ENCODE results near the gene ZNF316. TPM values are rescaled to one million over a fixed set of nuclear protein-coding genes. Genes with fewer than 3 reads are reported as not detected.

ZNF316 gene
- total RNA-seq, 2 donors from 2014 or later: 21.4 to 29.6 TPM

DNA sequence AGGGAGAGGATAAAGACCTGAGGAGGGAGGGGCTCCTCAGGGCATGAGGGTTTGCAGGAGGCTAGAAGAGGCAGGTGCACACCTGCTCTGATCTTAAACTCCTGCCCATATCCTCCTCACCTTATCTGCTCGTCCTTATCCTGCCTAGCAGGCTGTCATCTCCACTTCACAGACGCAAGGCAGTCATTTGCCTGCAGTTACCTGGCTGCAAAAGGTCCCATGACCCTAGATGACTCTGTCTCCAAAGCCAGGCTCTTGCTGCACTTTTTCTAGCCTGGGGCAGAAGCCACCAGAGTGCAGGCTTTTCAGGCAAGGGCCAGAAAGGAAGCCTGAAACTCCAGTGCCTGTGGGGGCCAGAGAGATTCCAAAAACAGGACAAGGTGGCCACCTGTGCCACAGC is 23.4 kb upstream of the ZNF316 start:
- Histone ChIP-seq H3K4me1 (ENCODE audit: control insufficient read depth, insufficient read depth, low read length) (peaks cover 7% of the 10 kb centered on the region), H3K36me3 (ENCODE audit: control insufficient read depth, insufficient read depth, low read length) (peaks cover 3% of the 10 kb centered on the region), H3K9me3 (ENCODE audit: control insufficient read depth, low read length) (no peaks in the 10 kb centered on the region), H3K9ac (ENCODE audit: extremely low read depth, low read length, poor library complexity, severe bottlenecking) (no peak overlapping the region), H3K4me3 (ENCODE audit: low read length) (no peak overlapping the region), H3K27ac (ENCODE audit: low read depth, low read length) (no peak overlapping the region), H3K27me3 (ENCODE audit: control insufficient read depth, insufficient read depth, low read length, poor library complexity, severe bottlenecking) (no peaks in the 10 kb centered on the region)
- Mint-ChIP-seq H3K27ac (peak overlapping the region; percentile 79), H3K4me3 (peak overlapping the region; percentile 16), H3K9me3 (no peaks in the 10 kb centered on the region), H3K27me3 (ENCODE audit: insufficient read depth) (peaks cover 4% of the 10 kb centered on the region), H3K36me3 (ENCODE audit: low read depth) (peaks cover 21% of the 10 kb centered on the region), H3K4me1 (peaks cover 15% of the 10 kb centered on the region)
- TF ChIP-seq, protein P1, sequence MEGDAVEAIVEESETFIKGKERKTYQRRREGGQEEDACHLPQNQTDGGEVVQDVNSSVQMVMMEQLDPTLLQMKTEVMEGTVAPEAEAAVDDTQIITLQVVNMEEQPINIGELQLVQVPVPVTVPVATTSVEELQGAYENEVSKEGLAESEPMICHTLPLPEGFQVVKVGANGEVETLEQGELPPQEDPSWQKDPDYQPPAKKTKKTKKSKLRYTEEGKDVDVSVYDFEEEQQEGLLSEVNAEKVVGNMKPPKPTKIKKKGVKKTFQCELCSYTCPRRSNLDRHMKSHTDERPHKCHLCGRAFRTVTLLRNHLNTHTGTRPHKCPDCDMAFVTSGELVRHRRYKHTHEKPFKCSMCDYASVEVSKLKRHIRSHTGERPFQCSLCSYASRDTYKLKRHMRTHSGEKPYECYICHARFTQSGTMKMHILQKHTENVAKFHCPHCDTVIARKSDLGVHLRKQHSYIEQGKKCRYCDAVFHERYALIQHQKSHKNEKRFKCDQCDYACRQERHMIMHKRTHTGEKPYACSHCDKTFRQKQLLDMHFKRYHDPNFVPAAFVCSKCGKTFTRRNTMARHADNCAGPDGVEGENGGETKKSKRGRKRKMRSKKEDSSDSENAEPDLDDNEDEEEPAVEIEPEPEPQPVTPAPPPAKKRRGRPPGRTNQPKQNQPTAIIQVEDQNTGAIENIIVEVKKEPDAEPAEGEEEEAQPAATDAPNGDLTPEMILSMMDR (conservative IDR thresholded peaks at IDR 0.05): no peak
- 52 to 84% methylated on average over 2 of the region's 2 CpGs for WGBS, 2 experiments (ENCODE audit: insufficient coverage in 1 of 2, insufficient read length in 1 of 2)
- DNase-seq: no peak

DNA sequence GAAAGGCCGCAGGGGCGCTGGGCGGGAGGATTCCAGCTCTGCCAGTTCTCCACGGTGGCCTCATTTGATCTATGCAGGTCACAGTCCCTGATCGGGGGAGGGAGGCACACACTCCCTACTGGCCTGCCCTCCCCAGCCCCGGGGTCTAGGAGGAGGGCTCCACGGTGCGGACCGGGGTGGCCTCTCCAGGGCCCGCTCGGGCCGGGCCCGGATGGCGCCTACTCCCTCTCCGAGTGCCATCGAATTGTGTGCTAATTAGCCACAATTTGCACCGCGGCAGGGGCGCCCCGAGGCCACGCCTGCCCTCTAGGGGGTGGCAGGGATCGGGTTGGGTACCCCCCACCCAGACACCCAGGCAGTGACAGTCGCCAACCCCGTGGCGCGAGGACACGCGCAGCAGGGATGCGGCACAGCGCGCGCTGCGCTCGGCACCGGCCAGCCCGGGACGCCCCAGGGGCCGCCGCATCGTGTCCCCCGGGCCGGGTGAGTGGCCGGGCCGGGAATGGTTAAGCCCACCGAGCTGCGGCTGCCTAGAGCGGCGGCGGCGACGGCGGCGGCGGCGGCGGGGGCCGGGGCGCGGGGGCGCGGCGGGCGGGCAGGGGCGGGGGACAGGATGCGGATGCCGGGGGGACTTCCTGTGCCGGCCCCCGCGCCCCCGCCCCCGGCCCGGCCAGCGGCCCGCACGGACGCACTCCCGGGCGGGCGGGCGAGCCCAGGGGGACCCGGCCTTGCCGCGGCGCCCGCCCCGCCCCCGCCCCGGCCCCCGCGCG is 22.0 kb upstream of the ZNF316 start, which contains the start of gene ZNF853:
Gene ZNF853 (plus strand): TSS at position 658 of the 770 bp plus-strand sequence. CDS start 565 bp downstream, outside the sequence.
- peak; percentile 85 for DNase-seq
- Histone ChIP-seq H3K4me1 (ENCODE audit: control insufficient read depth, insufficient read depth, low read length) (peaks cover 7% of the 10 kb centered on the region), H3K27me3 (ENCODE audit: control insufficient read depth, insufficient read depth, low read length, poor library complexity, severe bottlenecking) (no peaks in the 10 kb centered on the region), H3K9ac (ENCODE audit: extremely low read depth, low read length, poor library complexity, severe bottlenecking) (peak within 1 kb of the TSS; percentile 41), H3K27ac (ENCODE audit: low read depth, low read length) (no peak within 1 kb of the TSS), H3K4me3 (ENCODE audit: low read length) (peak within 1 kb of the TSS; percentile 80), H3K36me3 (ENCODE audit: control insufficient read depth, insufficient read depth, low read length) (peaks cover 9% of the 10 kb centered on the region), H3K9me3 (ENCODE audit: control insufficient read depth, low read length) (no peaks in the 10 kb centered on the region)
- Mint-ChIP-seq H3K4me1 (peaks cover 15% of the 10 kb centered on the region), H3K27me3 (ENCODE audit: insufficient read depth) (peaks cover 4% of the 10 kb centered on the region), H3K9me3 (no peaks in the 10 kb centered on the region), H3K4me3 (peak within 1 kb of the TSS; percentile 63), H3K36me3 (ENCODE audit: low read depth) (peaks cover 31% of the 10 kb centered on the region), H3K27ac (peak within 1 kb of the TSS; percentile 85)
- TF ChIP-seq, protein P1 (conservative IDR thresholded peaks at IDR 0.05): peak; percentile 33
- WGBS, 2 experiments (ENCODE audit: insufficient coverage in 1 of 2, insufficient read length in 1 of 2): 1% methylated on average over 15 to 91 of the region's 91 CpGs

DNA sequence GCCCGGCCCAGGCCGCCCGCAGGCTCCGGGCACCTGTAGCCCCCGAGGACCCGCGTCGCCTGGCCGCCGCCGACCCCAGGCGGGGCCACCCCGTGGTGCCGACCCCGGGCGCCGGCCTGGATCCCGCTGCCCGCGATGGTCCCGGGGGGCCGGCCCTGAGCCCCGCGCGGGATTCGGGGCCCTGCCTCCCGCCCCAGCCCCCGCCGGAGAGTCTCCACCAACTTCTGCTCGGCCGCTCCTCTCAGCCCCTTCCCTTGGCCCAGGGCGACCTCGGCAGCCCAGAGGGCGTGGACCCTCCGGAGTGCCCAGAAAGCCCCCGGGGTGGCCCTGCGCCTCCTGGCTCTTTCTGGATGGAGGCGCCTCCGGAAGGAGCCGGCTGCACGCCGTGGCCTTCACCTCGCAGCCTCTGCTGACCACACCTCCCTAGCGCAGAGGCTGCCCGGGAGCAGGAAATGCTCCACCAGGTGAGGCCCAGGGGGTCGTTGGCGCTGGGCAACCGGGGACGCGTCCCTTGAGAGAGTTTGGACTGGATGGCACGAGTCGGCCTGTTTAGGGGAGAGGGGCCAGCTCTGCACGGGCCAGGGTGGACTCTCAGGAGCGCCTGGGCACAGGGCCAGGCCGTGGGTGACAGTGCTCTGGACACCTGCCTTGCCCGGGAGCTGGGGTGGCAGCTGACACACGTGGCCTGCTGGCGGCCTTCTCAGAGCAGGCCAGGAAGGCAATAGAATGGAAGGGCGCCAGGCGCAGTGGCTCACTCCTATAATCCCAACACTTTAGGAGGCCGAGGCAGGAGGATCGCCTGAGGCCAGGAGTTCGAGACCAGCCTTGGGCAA is 21.2 kb upstream of the ZNF316 start:
- DNase-seq: peak; percentile 87
- peak overlapping the region; percentile 73 for H3K4me3 ChIP-seq (ENCODE audit: low read length)
- peaks cover 7% of the 10 kb centered on the region for H3K4me1 ChIP-seq (ENCODE audit: control insufficient read depth, insufficient read depth, low read length)
- H3K4me3 Mint-ChIP-seq: peak overlapping the region; percentile 58
- no peak overlapping the region for H3K27ac ChIP-seq (ENCODE audit: low read depth, low read length)
- H3K9me3 ChIP-seq (ENCODE audit: control insufficient read depth, low read length): no peaks in the 10 kb centered on the region
- H3K36me3 Mint-ChIP-seq (ENCODE audit: low read depth): peaks cover 35% of the 10 kb centered on the region
- no peaks in the 10 kb centered on the region for H3K27me3 ChIP-seq (ENCODE audit: control insufficient read depth, insufficient read depth, low read length, poor library complexity, severe bottlenecking)
- 17 to 26% methylated on average over 28 to 63 of the region's 63 CpGs for WGBS, 2 experiments (ENCODE audit: insufficient coverage in 1 of 2, insufficient read length in 1 of 2)
- peaks cover 4% of the 10 kb centered on the region for H3K27me3 Mint-ChIP-seq (ENCODE audit: insufficient read depth)
- no peaks in the 10 kb centered on the region for H3K9me3 Mint-ChIP-seq
- TF ChIP-seq, protein P1 (conservative IDR thresholded peaks at IDR 0.05): no peak
- H3K4me1 Mint-ChIP-seq: peaks cover 15% of the 10 kb centered on the region
- H3K27ac Mint-ChIP-seq: no peak overlapping the region
- H3K9ac ChIP-seq (ENCODE audit: extremely low read depth, low read length, poor library complexity, severe bottlenecking): peak overlapping the region; percentile 13
- peaks cover 9% of the 10 kb centered on the region for H3K36me3 ChIP-seq (ENCODE audit: control insufficient read depth, insufficient read depth, low read length)

All from endodermal cell (in vitro differentiated cells).